Lung microvascular endothelial cell (primary cell): Measurements from ENCODE around the gene FMN1. TPM values are rescaled to one million over a fixed set of nuclear protein-coding genes. Genes with fewer than 3 reads are reported as not detected.

Experiments
- DNase-seq, 2 donors: peaks; one replicate each; pipeline versions ENCODE4 v3.0.0 to v3.0.0-alpha.2; 2010; ENCODE audit warnings: low read depth in 2 of 2
- total RNA-seq: library from RNA; depleted of rRNA; stranded (reverse); fragments of >200 nt; gene quantifications from 2 replicates; pipeline ENCODE4 v1.2.1, GENCODE V29; 2014

FMN1 gene
- total RNA-seq, 1 donor from 2014 or later: under 0.01 TPM

DNA sequence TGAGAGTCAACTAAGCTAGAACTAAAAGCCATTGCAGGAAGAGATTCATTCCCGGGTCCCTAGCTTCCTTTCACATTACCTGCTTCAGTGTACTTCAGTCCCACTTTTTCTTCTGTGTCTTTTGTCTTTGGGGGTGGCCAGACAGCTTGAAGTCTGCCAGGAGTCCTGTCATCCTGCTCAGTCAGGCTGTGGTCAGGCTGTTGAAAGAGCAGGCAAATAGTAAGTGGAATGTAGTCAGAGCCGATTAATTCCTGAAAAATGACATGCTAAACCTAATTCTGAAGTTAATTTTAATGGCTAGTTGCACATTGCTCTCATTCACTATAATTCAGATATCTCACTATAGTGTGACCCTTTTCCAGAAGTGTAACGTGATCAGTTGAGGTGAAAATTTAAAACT, 129.6 kb downstream of the FMN1 start:
- DNase-seq: no peak

DNA sequence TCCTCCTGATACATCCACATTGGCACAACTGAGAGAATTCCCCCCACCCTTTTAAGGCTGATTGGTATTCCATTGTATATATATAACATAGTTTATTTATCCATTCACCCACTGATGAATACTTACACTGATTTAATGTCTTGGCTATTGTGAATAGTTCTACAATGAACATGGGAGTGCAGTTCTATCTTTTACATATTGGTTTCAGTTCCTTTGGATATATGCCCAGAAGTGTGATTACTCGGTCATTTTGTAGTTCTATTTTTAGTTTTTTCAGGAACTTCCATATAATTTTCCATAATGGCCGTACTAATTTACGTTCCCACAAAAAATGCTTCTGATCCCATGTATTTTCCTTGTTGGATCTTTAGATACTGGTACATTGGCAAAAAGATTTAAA, 135.3 kb downstream of the FMN1 start:
- peak; percentile 11 to 16 for DNase-seq

DNA sequence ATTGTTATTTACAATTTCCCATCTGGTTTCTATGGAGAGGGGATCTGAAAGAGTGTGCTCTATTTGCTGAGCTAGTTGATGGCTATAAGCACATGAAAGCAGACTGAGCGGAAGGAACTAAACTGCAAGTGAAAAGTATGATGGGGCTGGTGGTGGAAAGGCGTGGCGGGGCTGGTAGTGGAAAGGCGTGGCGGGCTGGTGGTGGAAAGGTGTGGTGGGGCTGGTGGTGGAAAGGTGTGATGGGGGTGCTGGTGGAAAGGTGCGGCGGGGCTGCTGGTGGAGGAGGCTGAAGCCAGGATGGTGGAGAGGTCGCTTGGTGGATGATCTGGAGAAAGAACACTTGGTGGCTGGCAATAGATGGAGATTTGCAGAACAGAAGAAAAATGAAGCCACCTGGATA, 136.7 kb downstream of the FMN1 start:
- DNase-seq: no peak

DNA sequence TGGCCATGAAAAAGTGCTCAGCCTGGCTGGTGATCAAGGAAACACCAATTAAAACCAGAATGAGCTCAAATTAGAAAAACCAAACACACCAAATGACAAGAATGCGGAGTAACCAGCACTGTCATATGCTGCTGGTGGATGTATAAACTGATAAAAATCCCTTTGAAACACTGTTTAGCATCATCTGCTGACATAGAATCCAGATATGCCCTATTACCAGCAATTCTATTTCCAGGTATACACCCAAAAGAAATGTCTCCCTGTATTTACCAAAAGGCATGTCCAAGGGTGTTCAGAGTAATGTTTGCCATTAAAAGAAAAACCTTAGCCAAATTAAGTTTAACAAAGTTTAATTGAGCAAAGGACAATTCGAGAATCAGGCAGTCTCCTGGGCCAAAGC, 138.6 kb downstream of the FMN1 start:
- no peak for DNase-seq

DNA sequence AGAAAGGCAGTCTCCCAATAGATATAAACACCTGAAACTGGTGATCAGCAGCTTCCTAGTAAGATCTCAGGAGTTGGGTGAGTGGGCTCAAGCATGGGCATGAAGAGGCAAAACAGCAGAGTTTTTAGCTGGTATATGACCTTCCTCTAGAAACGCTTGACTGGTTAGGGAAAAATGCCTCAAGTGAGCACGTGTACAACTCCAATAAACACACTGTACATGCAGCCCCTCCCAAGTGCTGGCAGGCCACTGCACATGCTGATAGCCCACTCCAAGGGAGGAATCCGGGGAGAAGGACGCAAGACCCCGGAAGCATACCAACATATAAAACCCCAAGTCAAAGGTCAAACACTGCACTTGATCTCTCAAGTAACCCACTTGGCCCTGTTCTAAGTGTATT, 143.0 kb downstream of the FMN1 start:
- no peak for DNase-seq

DNA sequence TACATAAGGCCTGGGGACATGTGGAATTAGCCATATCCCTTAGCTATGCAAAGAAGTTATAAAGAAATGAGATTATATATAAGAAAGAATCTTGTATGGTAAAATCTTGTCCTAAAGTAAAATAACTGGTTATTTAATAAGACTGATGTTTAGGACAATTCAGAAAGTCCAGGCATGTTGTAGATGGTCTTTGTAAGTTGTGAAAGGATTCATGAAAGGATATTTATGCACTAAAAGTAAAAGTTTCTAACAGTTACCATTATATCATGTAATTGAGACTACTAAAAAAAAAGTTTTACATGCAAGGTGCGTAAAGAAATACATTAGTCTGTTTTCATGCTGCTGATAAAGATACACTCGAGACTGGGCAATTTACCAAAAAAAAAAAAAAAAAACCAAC, 146.3 kb downstream of the FMN1 start:
- no peak for DNase-seq

DNA sequence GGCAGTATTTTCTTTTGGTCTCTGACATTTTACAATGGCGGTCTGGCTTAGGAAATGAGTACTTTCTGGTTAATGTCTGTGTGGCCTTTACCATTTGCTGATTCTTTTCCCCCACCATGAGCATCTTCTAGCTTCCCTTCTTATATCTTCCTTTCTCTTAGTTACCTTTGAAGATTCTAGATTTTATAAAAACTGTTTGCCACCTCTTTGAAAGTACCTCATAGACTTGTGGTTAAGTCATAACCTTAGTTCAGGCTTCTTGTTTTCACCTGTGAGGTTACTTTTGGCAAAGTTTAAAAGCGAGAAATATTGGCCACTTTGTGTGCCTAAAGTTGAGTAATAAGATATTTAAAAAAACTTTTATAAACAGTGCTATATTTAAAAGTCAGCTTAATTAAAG, 147.4 kb downstream of the FMN1 start:
- DNase-seq: no peak

DNA sequence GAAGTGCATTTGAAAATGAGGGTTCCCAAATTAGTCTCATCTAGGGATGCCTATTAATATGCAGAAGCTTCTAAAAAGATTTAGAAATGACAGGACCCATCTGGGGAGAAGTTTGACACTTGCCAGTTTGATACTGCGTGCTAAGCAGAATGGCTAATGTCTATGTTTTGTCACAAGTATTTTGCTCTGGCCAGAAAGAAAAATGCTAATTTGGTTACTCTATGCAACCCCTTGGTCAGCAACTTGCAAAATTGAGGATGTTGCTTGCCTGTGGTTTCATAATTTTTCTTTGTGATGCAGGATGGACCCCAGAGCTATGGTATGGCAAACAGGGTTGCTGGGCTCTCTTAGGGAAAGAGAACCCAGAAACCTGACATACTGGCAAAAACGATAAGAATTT, 148.2 kb downstream of the FMN1 start:
- DNase-seq: no peak

DNA sequence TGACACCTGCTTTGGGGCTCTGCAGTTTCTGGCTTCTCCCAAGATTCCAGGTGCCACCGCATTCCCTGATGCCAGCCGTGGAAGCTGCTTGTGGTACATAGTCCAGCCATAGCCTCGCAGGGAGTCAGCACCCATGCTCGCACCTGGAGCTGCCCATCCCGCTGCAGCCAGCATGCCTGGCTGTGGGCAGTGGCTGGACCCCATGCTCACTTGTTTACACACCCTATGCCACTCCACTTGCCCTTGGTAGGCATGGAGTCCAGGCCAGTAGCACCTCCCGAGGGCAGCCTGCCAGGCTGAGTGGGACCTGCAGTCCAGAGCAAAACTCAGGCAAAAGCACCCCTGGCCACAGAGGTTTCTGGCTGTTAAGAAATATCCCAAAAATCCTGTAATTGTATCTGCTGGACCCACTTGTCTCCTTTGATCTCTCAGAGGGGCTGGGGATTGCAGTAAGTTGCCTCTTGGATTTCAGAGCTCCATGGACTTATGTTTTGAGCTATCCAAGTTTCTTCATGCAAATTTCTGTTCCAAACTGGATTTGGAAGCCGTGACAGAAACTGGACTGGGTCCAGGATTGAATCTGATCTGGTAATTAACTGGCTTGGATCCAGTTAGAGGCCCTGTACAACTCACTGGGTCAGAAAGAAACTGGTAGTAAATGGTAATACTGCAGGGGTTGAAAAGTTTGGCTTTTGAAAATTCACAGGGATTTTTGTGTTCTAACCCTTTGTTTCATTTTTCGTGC, 149.3 kb downstream of the FMN1 start:
- DNase-seq: no peak

DNA sequence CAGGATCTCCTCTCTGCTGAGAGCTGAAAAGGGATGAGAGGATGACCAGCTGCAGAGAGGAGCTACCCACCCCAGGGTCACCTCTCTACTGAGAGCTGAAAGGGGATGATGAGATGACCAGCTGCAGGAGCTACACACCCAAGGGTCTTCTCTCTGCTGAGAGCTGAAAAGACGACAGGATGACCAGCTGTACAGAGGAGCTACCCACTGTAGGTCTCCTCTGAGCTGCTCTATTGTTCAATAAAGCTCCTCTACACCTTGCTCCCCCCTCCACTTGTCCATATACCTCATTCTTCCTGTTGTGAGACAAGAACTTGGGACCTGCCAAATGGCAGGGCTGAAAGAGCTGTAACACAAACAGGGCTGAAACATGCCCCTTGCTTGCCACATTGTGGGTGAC, 149.9 kb downstream of the FMN1 start:
- DNase-seq: no peak

DNA sequence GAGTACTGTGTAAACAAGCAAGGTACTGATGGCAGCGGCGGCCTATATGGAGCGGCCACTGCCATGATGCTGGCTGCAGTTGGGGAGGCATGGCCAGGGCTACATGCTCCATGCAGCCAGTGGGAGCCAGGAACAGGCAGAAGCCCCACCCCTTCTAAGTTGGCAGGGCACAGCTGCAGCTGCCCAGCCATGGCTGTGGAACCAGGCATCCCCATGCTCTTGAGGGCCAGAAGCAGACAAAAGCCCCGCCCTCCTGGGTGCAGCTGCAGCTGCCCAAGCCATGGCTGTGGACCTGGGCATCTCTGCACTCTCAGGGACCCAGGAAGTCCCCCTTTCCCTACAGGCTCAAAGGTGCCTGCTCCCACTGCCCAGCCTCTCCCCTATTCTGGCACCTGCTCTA, 150.9 kb downstream of the FMN1 start:
- no peak for DNase-seq

DNA sequence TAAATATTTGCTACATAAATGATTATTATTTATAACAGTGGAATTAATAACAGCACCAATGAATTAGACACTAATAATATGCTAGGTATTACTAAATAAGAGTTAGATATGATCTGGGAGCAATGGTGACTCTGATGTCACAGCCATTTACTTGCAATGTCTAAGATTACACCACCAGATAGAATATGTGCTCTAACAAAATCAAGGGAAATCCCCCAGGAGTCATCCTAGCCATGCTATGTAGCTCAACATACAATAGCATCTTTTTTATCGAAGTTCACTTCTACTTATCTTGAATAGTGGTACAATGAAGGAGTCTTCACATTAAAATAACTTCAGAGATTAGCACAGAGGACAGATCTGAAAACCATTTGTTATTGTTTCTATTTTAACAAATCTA, 154.0 kb downstream of the FMN1 start:
- no peak for DNase-seq

DNA sequence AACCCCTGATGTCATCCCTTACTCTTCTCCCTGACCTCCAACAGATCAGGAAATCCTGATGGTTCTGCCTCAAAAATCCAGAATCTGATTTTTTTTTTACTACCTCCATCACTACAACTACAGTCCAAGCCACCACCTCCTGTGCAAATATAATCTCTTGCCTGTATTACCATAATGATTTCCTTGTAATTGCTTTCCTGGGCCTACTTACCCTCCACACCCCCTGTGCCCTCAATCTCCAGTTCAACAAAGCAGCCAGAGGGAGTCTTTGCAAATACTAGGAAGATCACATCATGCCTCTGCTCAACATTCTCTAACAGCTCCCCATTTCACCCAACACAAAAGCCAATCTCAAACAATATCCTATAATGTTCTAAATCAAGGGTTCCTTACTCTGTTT, 159.9 kb downstream of the FMN1 start:
- no peak for DNase-seq

DNA sequence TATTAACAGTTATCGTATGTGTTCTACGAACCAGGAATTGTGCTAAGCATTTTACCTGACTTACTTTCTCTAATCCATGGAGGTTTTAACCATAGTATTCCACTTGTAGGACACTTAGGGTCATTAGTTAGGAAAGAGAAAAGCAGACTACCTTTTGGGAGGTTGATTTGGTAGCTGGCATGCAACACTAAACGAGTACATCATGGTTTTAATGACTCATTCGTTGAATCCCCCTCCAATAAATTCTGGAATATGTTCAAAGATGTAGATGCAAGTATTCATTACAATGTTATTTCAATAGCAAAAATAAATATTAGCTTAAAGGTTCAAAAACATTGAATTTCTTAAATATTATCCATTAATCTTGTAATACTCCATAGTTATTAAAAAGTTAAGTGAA, 162.5 kb downstream of the FMN1 start:
- DNase-seq: no peak

DNA sequence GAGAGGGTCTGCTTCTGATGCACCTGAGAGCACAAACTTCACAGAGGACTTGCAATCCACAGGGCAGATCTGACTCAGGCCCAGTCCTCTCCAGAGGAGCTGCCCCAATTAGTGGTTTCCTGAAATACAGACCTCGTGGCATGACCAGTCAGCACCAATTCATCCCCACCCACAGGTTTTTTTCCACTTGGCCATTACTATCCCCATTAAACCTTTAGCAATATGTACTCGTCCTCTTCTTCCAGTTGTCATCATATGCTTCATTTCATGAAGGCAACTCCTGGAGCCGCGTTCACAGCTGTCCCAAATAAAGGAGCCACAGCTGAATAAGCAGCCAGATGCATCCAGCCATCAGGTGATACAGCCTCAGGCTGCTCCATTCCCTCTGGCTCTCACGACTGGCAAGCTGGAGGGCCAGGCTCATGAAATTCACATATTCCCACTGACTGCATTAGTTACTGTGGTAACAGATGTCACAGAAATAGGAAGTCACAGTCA, 163.1 kb downstream of the FMN1 start:
- peak in 1 of 2 donors; percentile 66 for DNase-seq

DNA sequence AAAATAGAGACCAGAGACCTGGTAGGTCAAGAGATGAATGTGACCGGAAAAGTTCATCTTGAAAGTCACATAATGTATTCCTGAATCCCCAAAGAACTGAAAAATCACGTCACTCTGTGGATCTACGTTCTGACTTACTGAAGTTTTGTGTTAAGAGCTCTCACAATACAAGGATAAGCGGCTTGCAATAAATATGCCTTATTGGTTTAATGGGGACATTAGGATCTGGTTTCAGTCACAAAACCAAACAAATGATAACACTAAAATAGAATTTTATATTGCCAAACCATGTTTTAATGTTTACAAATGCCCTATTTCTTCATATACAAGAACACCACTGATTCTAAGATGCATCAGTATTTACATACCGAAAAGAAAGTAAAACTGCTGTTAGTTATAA, 164.2 kb downstream of the FMN1 start:
- DNase-seq: no peak

DNA sequence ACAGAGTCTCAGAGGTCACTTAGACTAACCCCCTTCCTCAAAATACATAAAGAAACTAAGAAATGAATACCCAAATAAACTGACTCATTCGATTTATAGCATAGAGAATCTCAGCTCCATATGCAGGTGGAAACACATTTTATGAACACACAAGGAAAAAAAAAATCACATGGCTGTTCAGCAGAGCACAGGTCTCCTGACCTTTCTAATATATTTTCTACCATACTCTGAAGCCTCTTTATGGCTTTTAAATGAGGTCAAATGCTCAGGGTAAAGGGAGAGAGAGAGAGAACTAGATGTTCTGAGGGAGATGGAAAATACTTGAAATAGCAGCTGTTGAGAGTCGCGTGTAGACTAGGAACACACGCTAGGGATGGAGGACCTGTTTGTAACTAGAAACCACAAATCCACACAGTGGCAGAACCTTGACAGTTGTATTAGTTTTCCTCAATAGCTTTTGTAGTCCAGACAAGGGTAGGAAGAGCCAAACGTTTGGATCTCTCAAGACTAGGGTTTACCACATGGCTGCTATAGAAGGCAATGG, 165.3 kb downstream of the FMN1 start:
- DNase-seq: no peak

DNA sequence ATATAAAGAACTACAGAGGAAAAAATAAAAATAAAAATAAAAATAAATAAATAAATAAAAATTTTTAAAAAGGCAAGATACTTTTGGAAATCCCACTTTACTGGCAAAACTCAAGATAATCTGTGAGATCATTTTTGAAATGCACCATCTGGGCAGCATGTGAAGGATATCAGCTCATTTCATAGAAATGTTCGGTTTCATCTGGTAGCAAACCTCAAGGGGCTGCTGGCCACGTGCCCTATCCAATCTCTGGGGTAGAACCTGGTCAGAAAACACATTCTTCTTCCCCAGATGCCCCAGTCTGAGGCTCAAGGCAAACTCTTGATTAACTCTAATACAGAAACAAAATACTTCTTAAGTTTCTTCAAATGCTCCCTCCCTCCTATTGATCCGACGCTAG, 166.0 kb downstream of the FMN1 start:
- DNase-seq: no peak

DNA sequence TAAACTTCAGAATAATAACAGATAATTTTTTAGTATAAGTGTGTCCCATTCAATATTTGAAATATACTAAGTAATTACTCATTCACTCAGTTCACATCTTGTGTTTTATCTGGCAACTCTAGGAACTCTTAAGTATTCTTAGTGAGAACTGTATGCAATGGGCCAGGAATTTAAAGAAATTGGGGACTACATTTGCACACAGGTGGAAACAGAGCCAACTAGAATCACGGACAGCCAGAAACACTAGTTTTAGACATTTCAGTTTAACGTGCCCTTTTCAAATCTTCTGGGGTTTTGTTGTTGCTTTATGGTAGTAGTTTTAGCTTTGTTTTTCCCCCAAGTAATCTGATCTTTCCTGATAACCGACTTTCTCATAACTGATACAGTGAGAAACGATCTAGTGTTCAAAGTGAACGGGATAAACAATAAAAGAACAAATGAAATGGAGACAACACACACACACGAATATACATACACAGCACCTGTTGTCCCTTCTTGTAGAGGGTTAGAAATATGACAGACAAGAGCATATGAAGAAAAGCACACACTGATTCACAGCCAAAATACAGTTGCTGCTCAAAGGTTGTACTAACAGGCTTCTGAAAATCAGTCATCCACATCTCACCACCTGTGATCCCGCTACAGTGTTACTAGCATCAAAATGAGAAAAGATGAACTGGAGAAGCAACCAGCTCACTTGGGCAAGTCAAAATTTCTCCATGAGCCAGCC, 167.0 kb downstream of the FMN1 start:
- no peak for DNase-seq

DNA sequence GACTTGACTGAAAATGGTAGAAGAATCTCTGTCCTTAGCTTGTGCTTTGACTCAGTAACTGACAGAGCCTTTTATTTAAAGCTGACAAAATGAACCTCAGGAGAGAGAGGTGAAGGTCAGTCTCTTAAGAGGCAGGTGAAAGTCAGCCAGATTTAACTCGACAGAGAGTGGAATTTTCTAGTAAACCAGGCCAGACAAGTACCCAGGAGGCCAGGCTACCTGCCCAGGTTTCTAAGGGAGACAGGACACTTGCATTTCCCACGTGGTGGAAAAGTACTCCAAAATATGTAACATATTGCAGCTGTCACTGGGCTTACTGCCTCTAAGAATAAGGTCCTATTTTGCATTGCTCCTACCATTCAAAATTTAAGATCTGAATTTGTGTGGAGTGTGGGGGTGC, 167.9 kb downstream of the FMN1 start:
- no peak for DNase-seq

DNA sequence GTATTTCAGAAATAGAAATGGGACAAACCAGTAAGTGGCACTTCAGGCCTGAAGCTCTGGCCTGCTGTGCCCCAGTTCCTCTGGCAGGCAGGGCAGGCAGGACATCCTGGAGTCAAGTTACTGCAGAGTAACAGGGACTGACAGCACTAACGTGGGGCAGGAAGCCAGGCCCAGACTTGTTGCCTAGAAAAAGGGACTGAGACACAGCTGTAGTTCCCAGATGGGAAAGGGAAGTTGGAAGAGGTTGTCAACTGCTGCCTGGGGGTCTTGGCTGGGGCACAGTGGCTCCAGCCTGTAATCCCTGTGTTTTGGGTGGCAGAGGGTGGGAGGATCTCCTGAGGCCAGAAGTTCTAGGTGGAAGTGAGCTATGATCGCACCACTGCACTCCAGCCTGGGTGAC, 171.9 kb downstream of the FMN1 start:
- DNase-seq: peak; percentile 66 to 76

DNA sequence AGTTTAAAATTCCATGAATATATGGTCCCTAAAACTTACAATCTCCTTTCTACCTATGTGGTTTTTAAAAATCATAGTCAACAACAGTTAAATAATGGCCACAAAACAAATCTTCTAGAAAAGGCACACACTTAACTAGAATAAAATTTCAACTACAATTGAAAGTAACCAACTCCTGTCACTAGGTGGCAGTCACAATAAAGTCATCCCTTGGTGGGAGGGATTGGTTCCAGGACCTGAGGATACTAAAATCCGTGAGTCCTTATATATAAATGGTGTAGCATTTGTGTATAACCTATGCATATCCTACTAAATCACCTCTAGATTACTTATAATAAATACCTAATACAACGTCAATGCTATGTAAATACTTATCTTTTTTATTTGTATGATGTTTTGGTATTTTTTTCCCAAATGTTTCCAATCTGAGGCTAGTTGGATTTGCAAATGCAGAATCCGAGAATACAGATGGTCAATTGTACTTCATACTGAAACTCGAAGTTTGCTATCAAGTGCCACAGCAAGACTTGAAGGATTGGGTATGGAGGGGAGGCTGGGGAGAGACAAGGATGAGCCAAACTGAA, 172.6 kb downstream of the FMN1 start:
- DNase-seq: peak; percentile 70 to 72
